OCI-LY3 (cell line): Measurements from ENCODE around the gene COL16A1.
A peak's percentile ranks its signal among the peaks of the same experiment; 100 is the strongest.

Source experiments
- H2AFZ ChIP-seq: fragments of 200-600, 300-600 bp; shearing (Covaris generic); 2 replicates; pipeline ENCODE4 v1.6.0; 2014; ENCODE audit warnings: antibody characterized with exemption, low read depth, low read length
- H3K27ac ChIP-seq: fragments of 200-600, 300-600 bp; sonication (generic); 2 replicates; pipeline ENCODE4 v1.5.1; 2014; ENCODE audit warnings: mild to moderate bottlenecking, low read length, moderate library complexity, mixed read lengths
- H3K27me3 ChIP-seq: fragments of 200-600, 300-600 bp; sonication (generic); 2 replicates; pipeline ENCODE4 v1.6.1; 2014; ENCODE audit warnings: low read depth, low read length, mixed read lengths
- H3K36me3 ChIP-seq: fragments of 200-600, 300-600 bp; sonication (generic); replicated peaks from 2 replicates; pipeline ENCODE3; 2014; ENCODE audit warnings: low read depth, low read length, mixed read lengths
- H3K4me1 ChIP-seq: fragments of 300-600, 200-600 bp; sonication (generic); 2 replicates; pipeline ENCODE4 v1.6.1; 2014; ENCODE audit warnings: low read length, mixed read lengths
- H3K4me2 ChIP-seq: fragments of 200-600, 300-600 bp; sonication (generic); 2 replicates; pipeline ENCODE4 v1.6.1; 2014; ENCODE audit warnings: low read length, mixed read lengths
- H3K4me3 ChIP-seq: fragments of 300-600, 200-600 bp; sonication (generic); 2 replicates; pipeline ENCODE4 v1.5.1; 2014; ENCODE audit warnings: antibody characterized with exemption, mild to moderate bottlenecking, low read length, moderate library complexity
- H3K79me2 ChIP-seq: fragments of 300-600, 200-600 bp; shearing (Covaris generic); 2 replicates; pipeline ENCODE4 v1.6.1; 2014; ENCODE audit warnings: mild to moderate bottlenecking, low read length, mixed read lengths
- H3K9ac ChIP-seq: fragments of 300-600, 200-600 bp; shearing (Covaris generic); 2 replicates; pipeline ENCODE4 v1.6.0; 2014; ENCODE audit warnings: mild to moderate bottlenecking, low read length, moderate library complexity
- H3K9me3 ChIP-seq: fragments of 200-600, 300-600 bp; shearing (Covaris generic); 2 replicates; pipeline ENCODE4 v1.6.1; 2014; ENCODE audit warnings: low read length, mixed read lengths; ENCODE audit not compliant: insufficient read depth
- H4K20me1 ChIP-seq: fragments of 200-600, 300-600 bp; sonication (generic); 2 replicates; pipeline ENCODE4 v1.6.1; 2016; ENCODE audit warnings: low read length, mixed read lengths; ENCODE audit not compliant: insufficient read depth
- EZH2phosphoT487 ChIP-seq: fragments of 200-600 bp; shearing (Covaris generic); IDR thresholded peaks from 2 replicates; pipeline ENCODE4 v1.6.1; 2018; ENCODE audit warnings: antibody characterized with exemption, mixed run types, low read depth
- TF ChIP-seq, protein P1 (sequence below): fragments of 200-600, 300-600 bp; sonication (generic); IDR thresholded peaks from 2 replicates; pipeline ENCODE4 v1.5.1; 2014; ENCODE audit warnings: antibody characterized with exemption, low read length, low read depth

Gene COL16A1

DNA sequence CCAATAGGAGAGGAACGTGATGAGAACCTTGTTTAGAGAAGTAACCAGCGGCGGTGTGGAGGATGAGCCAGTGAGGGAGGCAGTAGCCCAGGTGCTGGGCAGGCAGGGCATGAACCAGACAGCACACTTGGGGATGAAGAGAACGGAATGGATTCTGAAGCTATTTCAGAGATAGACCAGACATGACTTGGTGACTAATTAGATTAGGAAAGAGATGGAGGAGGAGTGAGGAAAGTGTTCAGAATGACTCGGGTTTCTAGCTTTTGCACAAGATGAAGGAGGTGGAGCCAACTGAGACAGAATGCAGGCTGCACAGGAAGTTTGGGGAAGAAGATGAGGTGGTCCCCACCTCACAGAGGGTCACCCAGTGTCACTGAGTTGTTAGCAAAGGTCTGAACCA is 64.3 kb downstream of the COL16A1 start:
- Histone ChIP-seq H3K27me3 (no peaks in the 10 kb centered on the region), H3K79me2 (peaks cover 77% of the 10 kb centered on the region), H3K36me3 (no peaks in the 10 kb centered on the region), H3K9ac (peak overlapping the region; percentile 40; the same call in 1 of the 2 replicates), H3K27ac (peak overlapping the region; percentile 65; the same call in 1 of the 2 replicates), H2AFZ (no peak overlapping the region), H3K4me3 (peak overlapping the region; percentile 26; the same call in 1 of the 2 replicates), H3K4me1 (peaks cover 43% of the 10 kb centered on the region), H3K9me3 (no peaks in the 10 kb centered on the region), H4K20me1 (no peaks in the 10 kb centered on the region; the same call in 1 of the 2 replicates), H3K4me2 (peak overlapping the region; percentile 69)
- TF ChIP-seq, protein P1, sequence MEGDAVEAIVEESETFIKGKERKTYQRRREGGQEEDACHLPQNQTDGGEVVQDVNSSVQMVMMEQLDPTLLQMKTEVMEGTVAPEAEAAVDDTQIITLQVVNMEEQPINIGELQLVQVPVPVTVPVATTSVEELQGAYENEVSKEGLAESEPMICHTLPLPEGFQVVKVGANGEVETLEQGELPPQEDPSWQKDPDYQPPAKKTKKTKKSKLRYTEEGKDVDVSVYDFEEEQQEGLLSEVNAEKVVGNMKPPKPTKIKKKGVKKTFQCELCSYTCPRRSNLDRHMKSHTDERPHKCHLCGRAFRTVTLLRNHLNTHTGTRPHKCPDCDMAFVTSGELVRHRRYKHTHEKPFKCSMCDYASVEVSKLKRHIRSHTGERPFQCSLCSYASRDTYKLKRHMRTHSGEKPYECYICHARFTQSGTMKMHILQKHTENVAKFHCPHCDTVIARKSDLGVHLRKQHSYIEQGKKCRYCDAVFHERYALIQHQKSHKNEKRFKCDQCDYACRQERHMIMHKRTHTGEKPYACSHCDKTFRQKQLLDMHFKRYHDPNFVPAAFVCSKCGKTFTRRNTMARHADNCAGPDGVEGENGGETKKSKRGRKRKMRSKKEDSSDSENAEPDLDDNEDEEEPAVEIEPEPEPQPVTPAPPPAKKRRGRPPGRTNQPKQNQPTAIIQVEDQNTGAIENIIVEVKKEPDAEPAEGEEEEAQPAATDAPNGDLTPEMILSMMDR, result no peak
- no peak for TF ChIP-seq EZH2phosphoT487

DNA sequence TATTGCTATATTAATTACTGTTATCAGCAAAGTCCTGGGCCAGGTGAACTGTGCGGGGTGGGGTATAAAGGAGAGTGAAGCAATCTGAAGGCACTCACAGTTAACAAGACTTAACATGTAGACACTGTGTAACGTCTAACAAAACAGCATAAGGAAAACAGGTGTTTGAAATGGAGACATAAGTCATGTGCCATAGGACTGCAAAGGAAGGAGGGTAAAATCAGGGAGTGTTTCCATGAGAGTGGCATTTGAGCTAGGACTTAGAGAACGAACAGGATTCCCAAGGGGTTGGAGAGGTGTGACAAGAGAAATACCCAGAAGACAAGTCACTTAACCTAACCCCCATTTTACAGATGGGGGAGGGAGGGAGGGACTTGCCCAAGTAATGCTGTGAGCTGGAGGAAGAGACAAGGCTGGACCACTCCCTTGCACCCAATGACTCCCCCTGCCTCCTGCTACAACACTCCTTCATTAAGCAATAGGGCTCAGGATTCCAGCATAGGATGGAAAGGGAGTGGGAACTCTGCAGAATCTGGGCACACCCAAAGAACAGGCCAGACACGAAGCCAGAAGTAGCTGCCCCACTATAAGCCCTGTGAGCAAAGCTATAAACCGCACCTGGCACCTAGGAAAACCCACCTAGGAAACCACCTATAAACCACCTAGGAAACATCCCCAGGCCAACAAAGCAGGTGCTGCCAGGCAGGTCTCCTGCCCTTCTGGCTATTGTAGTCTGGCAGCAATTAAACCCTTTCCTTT is 65.7 kb downstream of the COL16A1 start:
- no peak overlapping the region for H2AFZ ChIP-seq
- H3K36me3 ChIP-seq, result no peaks in the 10 kb centered on the region
- H3K27ac ChIP-seq, result peak overlapping the region; percentile 65
- TF ChIP-seq, protein P1, result no peak
- no peak for TF ChIP-seq EZH2phosphoT487
- no peaks in the 10 kb centered on the region for H3K9me3 ChIP-seq
- peak overlapping the region; percentile 40; the same call in 1 of the 2 replicates for H3K9ac ChIP-seq
- H3K27me3 ChIP-seq, result no peaks in the 10 kb centered on the region
- peak overlapping the region; percentile 69 for H3K4me2 ChIP-seq
- no peaks in the 10 kb centered on the region; the same call in 1 of the 2 replicates for H4K20me1 ChIP-seq
- peaks cover 64% of the 10 kb centered on the region for H3K79me2 ChIP-seq
- H3K4me3 ChIP-seq, result peak overlapping the region; percentile 26
- H3K4me1 ChIP-seq, result peaks cover 36% of the 10 kb centered on the region

DNA sequence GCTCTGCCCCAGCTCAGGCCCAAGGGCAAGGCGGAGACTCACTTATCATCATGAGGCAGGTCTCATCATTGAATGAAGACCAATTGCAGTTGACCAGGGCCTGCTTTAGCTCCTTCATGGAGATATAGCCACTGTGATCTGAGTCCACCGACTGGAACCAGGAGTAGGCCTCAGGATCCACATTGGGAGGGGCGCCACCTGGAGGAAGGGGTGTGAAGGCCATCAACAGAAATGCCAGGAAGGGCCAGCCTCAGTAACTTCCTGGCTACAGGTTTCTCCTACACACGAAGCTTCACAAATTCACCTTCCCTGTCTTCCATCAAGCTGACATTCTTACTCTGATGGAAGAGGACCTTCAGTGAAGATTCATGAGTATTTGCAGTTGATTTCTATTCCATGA is 70.7 kb downstream of the COL16A1 start:
- no peaks in the 10 kb centered on the region for H3K27me3 ChIP-seq
- no peak for TF ChIP-seq EZH2phosphoT487
- TF ChIP-seq, protein P1, result peak; percentile 47
- H3K4me2 ChIP-seq, result no peak overlapping the region
- H3K36me3 ChIP-seq, result no peaks in the 10 kb centered on the region
- no peak overlapping the region for H3K4me3 ChIP-seq
- H3K27ac ChIP-seq, result no peak overlapping the region
- H3K9ac ChIP-seq, result no peak overlapping the region
- H3K9me3 ChIP-seq, result no peaks in the 10 kb centered on the region
- peaks cover 29% of the 10 kb centered on the region for H3K79me2 ChIP-seq
- H4K20me1 ChIP-seq, result no peaks in the 10 kb centered on the region
- no peak overlapping the region for H2AFZ ChIP-seq
- peaks cover 17% of the 10 kb centered on the region for H3K4me1 ChIP-seq

DNA sequence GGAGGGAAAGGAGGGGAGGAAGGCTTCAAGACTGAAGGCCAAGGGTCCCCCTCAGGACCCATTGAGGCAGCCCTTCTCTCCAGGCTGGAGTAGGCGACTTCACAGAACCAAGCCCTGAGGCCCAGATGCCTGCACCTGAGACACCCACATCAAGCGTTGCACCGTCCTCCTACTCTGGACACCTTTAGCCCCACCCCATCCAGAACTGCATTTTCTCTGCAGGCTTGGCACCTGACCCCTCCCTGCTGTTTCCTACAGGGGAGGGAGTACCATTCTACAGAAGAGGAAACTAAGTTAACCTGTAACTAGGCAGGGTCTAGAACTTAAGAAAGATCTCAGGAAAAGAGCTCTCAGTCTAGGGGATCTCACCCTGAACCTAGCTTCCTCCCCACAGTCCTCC is 71.2 kb downstream of the COL16A1 start:
- no peaks in the 10 kb centered on the region for H3K27me3 ChIP-seq
- H3K9ac ChIP-seq, result no peak overlapping the region
- TF ChIP-seq, protein P1, result no peak
- no peak for TF ChIP-seq EZH2phosphoT487
- no peak overlapping the region for H3K4me2 ChIP-seq
- H3K36me3 ChIP-seq, result no peaks in the 10 kb centered on the region
- H4K20me1 ChIP-seq, result no peaks in the 10 kb centered on the region
- no peak overlapping the region for H2AFZ ChIP-seq
- no peak overlapping the region for H3K4me3 ChIP-seq
- peaks cover 24% of the 10 kb centered on the region for H3K79me2 ChIP-seq
- no peak overlapping the region for H3K27ac ChIP-seq
- H3K4me1 ChIP-seq, result peaks cover 12% of the 10 kb centered on the region
- no peaks in the 10 kb centered on the region for H3K9me3 ChIP-seq
